DOHH2 (cell line): ENCODE data around the gene NDC80.

Experiments used
- H3F3A ChIP-seq: fragments of 200-600 bp; sonication (generic), shearing (Covaris generic); 2 replicates; pipeline ENCODE4 v1.6.0; 2016; ENCODE audit warnings: antibody characterized with exemption, mild to moderate bottlenecking; ENCODE audit not compliant: control insufficient read depth, insufficient read depth
- H3K27ac ChIP-seq: fragments of 200-600 bp; sonication (generic); 2 replicates; pipeline ENCODE4 v1.5.1; 2014; ENCODE audit warnings: low read depth, mild to moderate bottlenecking, low read length, moderate library complexity
- H3K27me3 ChIP-seq: fragments of 200-600 bp; sonication (generic); 2 replicates; pipeline ENCODE4 v1.6.1; 2014; ENCODE audit warnings: mild to moderate bottlenecking, low read length, mixed read lengths; ENCODE audit not compliant: control insufficient read depth
- H3K36me3 ChIP-seq: fragments of 200-600 bp; sonication (generic); 2 replicates; pipeline ENCODE4 v1.6.1; 2014; ENCODE audit warnings: mild to moderate bottlenecking, low read length, moderate library complexity, mixed read lengths; ENCODE audit not compliant: control insufficient read depth
- H3K4me1 ChIP-seq: fragments of 200-600 bp; sonication (generic); 2 replicates; pipeline ENCODE4 v1.6.1; 2014; ENCODE audit warnings: mild to moderate bottlenecking, low read length, mixed read lengths; ENCODE audit not compliant: control insufficient read depth
- H3K4me2 ChIP-seq: fragments of 200-600 bp; sonication (generic); 2 replicates; pipeline ENCODE4 v1.6.0; 2014; ENCODE audit warnings: mild to moderate bottlenecking, low read length, moderate library complexity
- H3K4me3 ChIP-seq: fragments of 200-600 bp; sonication (generic); 2 replicates; pipeline ENCODE4 v1.5.1; 2014; ENCODE audit warnings: mild to moderate bottlenecking, low read length, mixed read lengths
- H3K79me2 ChIP-seq: fragments of 200-600 bp; sonication (generic); 2 replicates; pipeline ENCODE4 v1.6.1; 2014; ENCODE audit warnings: mild to moderate bottlenecking, low read length, mixed read lengths; ENCODE audit not compliant: control insufficient read depth
- H3K9me2 ChIP-seq: fragments of 200-600 bp; sonication (generic); replicated peaks from 2 replicates; pipeline ENCODE4 v1.6.1; 2014; ENCODE audit warnings: mild to moderate bottlenecking, low read length, mixed read lengths; ENCODE audit not compliant: control insufficient read depth
- H3K9me3 ChIP-seq: fragments of 200-600 bp; sonication (generic); 2 replicates; pipeline ENCODE4 v1.6.1; 2014; ENCODE audit warnings: antibody characterized with exemption, low read length, mixed read lengths; ENCODE audit not compliant: control insufficient read depth, insufficient read depth
- H4K20me1 ChIP-seq: fragments of 200-600 bp; sonication (generic); 2 replicates; pipeline ENCODE4 v1.6.0; 2014; ENCODE audit warnings: low read depth, mild to moderate bottlenecking, antibody characterized with exemption, low read length, moderate library complexity; ENCODE audit not compliant: control insufficient read depth, insufficient read depth
- CTCF ChIP-seq: fragments of 200-600 bp; sonication (generic); IDR thresholded peaks from one replicate; pipeline ENCODE4 v1.5.1; 2014; ENCODE audit warnings: antibody characterized with exemption, mild to moderate bottlenecking, low read depth, low read length; ENCODE audit not compliant: poor library complexity, severe bottlenecking
- EZH2phosphoT487 ChIP-seq: fragments of 200-600 bp; sonication (generic); IDR thresholded peaks from 2 replicates; pipeline ENCODE4 v1.6.1; 2017; ENCODE audit warnings: borderline replicate concordance, mild to moderate bottlenecking, antibody characterized with exemption, low read length, moderate library complexity, mixed read lengths

NDC80 gene

DNA sequence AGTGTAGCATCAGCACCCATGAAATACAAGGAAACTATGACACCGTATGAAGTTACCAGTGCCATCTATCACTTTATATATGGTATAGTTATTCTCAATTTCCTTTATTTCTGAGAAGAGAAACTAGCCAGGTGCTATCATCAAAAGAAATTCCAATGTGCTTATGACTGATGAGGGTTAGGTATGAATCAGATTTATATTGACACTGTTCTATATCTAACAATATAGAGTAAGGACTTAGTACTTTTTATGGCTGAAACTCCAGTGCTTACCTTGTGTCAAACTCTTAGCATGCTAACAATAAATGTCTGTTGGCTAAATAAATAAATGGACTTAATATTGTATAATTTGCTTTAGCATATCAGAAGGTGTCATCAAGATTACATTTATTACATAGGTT, 7.0 kb upstream of the NDC80 start:
- Histone ChIP-seq H3K27me3 (no peaks in the 10 kb centered on the region), H3K9me2 (no peaks in the 10 kb centered on the region), H3K27ac (no peak overlapping the region), H3F3A (no peaks in the 10 kb centered on the region), H3K79me2 (peaks cover 17% of the 10 kb centered on the region), H3K4me2 (no peak overlapping the region), H3K9me3 (no peaks in the 10 kb centered on the region), H4K20me1 (no peaks in the 10 kb centered on the region), H3K36me3 (peaks cover 20% of the 10 kb centered on the region), H3K4me3 (no peak overlapping the region), H3K4me1 (peaks cover 5% of the 10 kb centered on the region)
- TF ChIP-seq EZH2phosphoT487 (no peak), CTCF (no peak)

GRCh38 chr18:2568129-2568528, 3.2 kb upstream of the NDC80 start:
- Histone ChIP-seq H3F3A (no peaks in the 10 kb centered on the region), H3K36me3 (peaks cover 33% of the 10 kb centered on the region), H3K27ac (no peak overlapping the region), H4K20me1 (no peaks in the 10 kb centered on the region), H3K79me2 (peaks cover 55% of the 10 kb centered on the region), H3K4me2 (no peak overlapping the region), H3K4me3 (no peak overlapping the region), H3K4me1 (peaks cover 19% of the 10 kb centered on the region), H3K9me3 (no peaks in the 10 kb centered on the region), H3K9me2 (no peaks in the 10 kb centered on the region), H3K27me3 (no peaks in the 10 kb centered on the region)
- TF ChIP-seq CTCF (no peak), EZH2phosphoT487 (no peak)

GRCh38 chr18:2568605-2569004, 2.8 kb upstream of the NDC80 start:
- H3K79me2 ChIP-seq, result peaks cover 59% of the 10 kb centered on the region
- H4K20me1 ChIP-seq, result no peaks in the 10 kb centered on the region
- no peak overlapping the region for H3K27ac ChIP-seq
- no peak for TF ChIP-seq CTCF
- no peak for TF ChIP-seq EZH2phosphoT487
- no peak overlapping the region; the same call in 1 of the 2 replicates for H3K4me2 ChIP-seq
- no peaks in the 10 kb centered on the region for H3F3A ChIP-seq
- peaks cover 23% of the 10 kb centered on the region for H3K4me1 ChIP-seq
- peaks cover 37% of the 10 kb centered on the region for H3K36me3 ChIP-seq
- no peaks in the 10 kb centered on the region for H3K9me3 ChIP-seq
- no peaks in the 10 kb centered on the region for H3K27me3 ChIP-seq
- no peak overlapping the region for H3K4me3 ChIP-seq
- no peaks in the 10 kb centered on the region for H3K9me2 ChIP-seq
